Retinal pigment epithelial cell (primary cell): ENCODE results near the gene CRISPLD2.

Source experiments
- DNase-seq: peaks from one replicate; pipeline ENCODE4 v3.0.0-alpha.2; 2010; ENCODE audit warnings: low read depth
- H3K4me3 ChIP-seq: 2 replicates; pipeline ENCODE4 v1.5.1; 2011; ENCODE audit warnings: mild to moderate bottlenecking, low read length, control low read depth, moderate library complexity
- CTCF ChIP-seq: conservative IDR thresholded peaks from 2 replicates; pipeline ENCODE4 v1.5.1; 2011; ENCODE audit warnings: low read depth, low read length, control low read depth, inconsistent platforms

Gene CRISPLD2

GRCh38 chr16:84927621-84928591 is 108.1 kb downstream of the CRISPLD2 start:
- TF ChIP-seq CTCF = no peak
- no peak for DNase-seq
- H3K4me3 ChIP-seq = no peak overlapping the region

- TF ChIP-seq CTCF = no peak
- H3K4me3 ChIP-seq = no peak overlapping the region
- no peak for DNase-seq
Measured at GRCh38 chr16:84928679-84929420, 109.1 kb downstream of the CRISPLD2 start.

GRCh38 chr16:84929421-84930297 is 109.9 kb downstream of the CRISPLD2 start:
- no peak for DNase-seq
- TF ChIP-seq CTCF = no peak
- H3K4me3 ChIP-seq = no peak overlapping the region

- no peak for TF ChIP-seq CTCF
- no peak for DNase-seq
- no peak overlapping the region for H3K4me3 ChIP-seq
Measured at GRCh38 chr16:84930298-84931106, 110.7 kb downstream of the CRISPLD2 start.

- no peak for TF ChIP-seq CTCF
- DNase-seq = no peak
- no peak overlapping the region for H3K4me3 ChIP-seq
Measured at GRCh38 chr16:84931107-84931494, 111.3 kb downstream of the CRISPLD2 start.

- TF ChIP-seq CTCF = no peak
Measured at GRCh38 chr16:84931506-84931905, 111.7 kb downstream of the CRISPLD2 start.

More at GRCh38 chr16:84931506-84931905, 111.7 kb downstream of the CRISPLD2 start:
- no peak for DNase-seq
- H3K4me3 ChIP-seq = no peak overlapping the region
